NCI-H1417 (cell line): Measurements from ENCODE around the gene FGF14.

Experiments used
- DNase-seq, 3 experiments: peaks; one replicate each; lab custom pipeline; 2025; lab: John Stamatoyannopoulos, UW

The FGF14 gene

DNA sequence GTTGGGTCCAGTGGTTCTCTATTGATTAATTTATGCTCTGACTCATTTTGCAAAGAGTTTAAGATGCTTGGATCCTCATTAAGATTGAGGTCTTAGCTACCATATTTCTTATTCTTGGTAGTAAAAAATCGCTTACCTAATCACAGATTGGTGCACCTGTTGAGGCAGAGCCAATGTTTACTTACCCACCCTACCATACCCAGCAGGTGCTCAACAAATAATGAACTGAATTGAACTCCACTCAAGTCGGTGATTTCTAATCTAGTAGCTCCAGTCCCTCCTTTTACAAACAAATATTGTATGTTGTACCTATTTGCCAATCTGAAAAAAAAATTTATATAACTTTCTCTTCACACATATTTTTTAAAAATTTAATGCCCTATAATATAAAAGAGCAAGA lies 361.0 kb downstream of the FGF14 start:
- peak; percentile 55 to 86 (median 64) for DNase-seq

DNA sequence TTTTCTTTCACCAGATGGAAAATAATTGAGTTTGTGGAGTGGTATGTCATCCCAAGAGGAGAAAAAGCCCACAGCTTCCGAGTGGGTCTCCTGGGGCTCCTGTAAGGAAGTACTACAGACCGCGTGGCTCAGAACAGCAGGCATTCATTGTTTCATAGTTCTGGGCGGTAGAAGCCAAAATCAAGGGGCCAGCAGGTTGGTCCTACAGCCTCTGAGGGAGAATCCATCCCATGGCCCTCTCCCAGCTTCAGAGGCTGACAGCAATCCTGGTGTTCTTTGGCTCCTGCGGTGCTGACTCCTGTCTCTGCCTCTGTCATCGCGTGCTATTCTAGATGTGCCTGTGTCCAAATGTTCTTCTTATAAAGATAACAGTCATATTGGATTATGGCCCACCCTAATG lies 362.6 kb downstream of the FGF14 start:
- DNase-seq: peak in 1 of 3 experiments; percentile 62

DNA sequence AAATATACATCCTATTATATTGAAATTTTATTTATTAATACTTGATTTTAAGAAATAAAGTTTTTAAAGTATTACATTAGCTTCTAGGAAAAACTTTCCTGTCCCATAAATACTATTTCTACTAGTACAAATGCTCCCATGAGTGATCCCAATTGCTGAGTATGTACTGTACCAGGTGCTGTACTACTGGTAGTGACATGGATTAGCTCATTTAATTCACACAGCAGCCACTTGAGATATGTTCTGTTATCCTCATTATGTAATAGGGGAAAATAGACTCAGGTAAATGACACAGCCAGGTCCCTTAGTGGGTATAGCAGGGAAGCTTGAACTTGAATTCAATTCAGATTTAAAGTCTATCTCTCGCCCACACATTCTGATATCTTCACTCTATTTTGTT lies 363.1 kb downstream of the FGF14 start:
- no peak for DNase-seq

DNA sequence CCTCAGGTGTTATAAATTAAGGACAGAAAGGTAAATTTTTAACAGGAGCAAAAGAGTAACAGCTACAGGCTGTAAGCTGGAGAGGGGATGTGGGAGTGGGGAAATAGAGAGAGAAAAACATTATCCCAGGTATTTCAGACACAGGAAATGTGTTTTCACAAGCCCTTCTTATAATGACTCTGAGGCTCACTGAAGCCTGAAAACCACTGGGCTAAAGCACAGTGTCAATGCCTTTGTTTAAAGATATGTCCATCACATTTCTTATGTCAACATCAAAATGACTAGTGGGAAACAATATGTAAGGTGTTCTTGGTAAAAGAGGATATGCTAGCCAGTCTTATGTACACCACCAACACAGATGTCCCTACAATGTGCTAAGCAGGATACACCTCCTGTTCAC lies 365.9 kb downstream of the FGF14 start:
- DNase-seq: peak; percentile 56 to 94 (median 86)

DNA sequence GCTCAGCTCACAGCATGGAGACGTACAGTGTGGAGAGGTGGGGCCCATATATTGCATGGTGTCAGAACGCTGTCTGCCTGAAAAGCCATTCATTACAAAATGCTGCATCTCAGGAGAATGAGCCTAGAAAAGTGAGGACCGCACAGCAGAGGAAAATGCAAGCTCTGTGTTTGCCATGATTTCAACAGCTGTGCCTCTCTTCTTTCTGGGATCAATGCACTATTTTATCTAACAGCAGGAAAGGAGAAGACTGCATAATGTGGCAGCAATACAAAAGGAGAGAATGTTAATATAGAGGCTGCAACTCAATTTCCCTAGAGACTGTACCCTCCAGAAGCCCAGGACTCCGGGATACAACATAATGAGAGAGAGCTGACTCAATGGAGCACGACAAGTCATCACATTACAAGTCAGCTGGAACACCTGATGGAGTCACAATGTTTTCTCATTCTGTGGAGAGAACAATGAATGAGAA lies 368.0 kb downstream of the FGF14 start:
- peak; percentile 54 to 99 (median 81) for DNase-seq

DNA sequence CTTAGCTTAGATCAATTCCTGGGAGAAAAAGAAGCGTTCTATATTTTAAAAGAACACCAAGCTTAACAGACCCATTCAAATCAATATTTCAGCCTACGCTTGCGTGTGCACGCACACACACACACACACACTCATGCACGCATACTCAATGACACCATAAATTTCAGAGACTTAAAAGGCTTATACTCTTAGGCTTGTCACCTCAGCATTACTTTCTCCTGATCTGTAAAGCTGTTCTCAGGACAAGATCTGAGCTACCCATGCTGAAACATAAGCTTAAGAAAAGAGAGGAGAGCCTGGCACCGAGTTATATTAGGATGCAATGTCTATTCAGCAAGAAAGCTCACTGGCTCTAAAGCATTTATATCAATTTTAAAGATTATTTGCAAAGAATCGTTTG lies 368.5 kb downstream of the FGF14 start:
- peak; percentile 22 to 96 (median 62) for DNase-seq

DNA sequence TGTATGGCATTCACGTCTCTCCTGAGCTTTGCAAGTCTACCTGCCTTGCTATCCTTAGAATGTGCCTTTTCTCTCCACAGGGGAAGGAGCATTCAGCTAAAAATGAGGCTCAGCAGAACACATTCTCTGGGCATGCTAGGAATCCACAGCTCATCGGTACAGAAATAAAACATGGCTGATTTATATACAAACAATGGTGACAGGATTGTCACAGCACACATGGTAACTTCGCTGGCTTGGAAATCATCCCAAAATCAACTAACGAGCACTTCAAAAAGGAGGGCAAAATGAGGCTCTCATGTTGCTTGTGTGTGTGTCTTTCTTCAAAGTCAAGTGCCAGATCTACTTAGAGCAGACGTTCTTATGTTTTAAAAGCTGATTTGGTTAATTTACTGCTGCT lies 373.0 kb downstream of the FGF14 start:
- DNase-seq: peak; percentile 20 to 96 (median 69)

DNA sequence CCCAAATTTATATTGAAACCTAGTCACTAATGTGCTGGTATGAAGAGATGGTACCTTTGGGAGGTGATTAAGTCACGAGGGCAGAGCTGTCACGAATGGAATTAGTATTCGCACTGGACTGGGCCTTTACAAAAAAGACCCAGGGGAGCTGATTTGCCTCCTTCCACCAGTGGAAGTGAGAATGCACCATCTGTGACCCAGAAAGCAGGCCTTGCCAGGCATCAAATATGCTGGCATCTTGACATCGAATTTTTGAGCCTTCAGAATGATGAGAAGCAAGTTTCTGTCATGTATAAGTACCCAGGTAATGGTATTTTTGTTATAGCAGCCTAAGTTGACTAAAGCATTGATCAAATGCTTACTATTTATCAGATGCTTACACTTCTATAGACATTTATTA lies 373.6 kb downstream of the FGF14 start:
- DNase-seq: no peak

DNA sequence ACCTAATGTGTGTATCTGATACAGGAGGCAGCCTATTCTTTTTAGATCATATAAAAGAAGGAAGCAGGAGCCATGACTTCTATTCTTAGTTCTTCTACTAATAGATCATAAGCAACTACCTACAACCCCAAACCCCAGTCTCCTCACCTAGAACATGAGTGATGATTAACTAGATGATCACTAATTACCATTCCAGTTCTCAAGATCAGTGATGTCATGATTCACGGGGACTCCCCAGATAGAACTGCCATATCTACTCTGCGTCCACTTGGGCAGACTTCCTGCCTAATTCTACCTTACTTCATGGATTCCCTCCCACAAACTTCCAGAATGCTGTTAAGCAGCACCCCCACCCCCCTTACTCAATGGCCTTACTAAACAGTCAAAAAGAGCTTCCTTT lies 380.1 kb downstream of the FGF14 start:
- DNase-seq: no peak

DNA sequence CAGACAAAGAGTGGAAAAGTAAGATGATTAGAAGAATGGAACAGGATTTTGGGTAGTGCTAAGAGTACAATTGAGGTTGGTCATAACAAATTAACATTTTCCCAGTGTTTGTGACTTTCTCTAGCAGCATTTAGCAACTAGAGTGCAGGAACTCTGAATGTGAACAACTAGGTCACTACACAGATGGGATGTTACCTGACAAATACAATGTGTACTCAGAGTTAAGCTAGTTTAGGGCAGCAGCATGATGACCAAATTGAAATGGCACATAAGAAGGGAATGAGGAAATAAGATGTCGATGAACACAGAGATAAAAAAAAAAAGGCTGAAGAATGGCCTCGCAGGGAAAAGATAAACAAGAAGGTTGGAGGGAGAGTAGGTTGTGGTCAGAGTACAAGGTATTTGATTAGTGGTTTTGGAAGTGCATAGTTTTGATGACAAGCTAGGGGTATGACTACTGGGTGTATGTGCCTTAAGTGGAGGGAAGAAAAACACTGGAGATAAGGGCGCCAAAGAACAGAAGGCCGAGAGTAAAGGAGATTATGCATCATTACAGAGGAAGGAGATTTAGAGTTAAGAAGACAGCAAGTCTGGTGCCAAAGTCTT lies 381.1 kb downstream of the FGF14 start:
- no peak for DNase-seq

GRCh38 chr13:102018716-102019115 lies 383.1 kb downstream of the FGF14 start:
- no peak for DNase-seq

DNA sequence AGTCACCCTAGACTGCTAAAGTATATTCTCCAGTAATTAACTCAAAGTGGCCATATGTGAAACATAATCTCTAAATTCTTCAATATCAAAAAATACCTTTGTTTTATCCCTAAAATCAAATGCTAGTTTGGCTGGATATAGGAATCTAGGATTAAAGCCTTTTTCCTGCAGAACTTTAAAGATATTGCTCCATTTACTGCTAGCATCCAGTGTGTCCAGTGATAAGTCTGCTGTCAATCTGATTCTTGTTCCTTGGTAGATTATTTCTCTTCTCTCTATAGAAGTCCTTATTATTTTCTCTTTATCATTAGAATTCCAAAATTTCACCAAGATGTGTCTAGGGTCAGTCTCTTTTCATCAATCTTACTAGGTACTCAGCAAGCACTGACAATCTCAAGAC lies 384.6 kb downstream of the FGF14 start:
- peak in 2 of 3 experiments; percentile 20 for DNase-seq

- DNase-seq: no peak
These were observed 389.3 kb downstream of the FGF14 start for GRCh38 chr13:102012299-102013293.

- peak in 1 of 3 experiments; percentile 59 for DNase-seq
These were observed 390.4 kb downstream of the FGF14 start for GRCh38 chr13:102011455-102011854.

GRCh38 chr13:102003848-102004570 lies 397.8 kb downstream of the FGF14 start:
- DNase-seq: no peak

- DNase-seq: peak in 1 of 3 experiments; percentile 18
These were observed 399.6 kb downstream of the FGF14 start for GRCh38 chr13:102002287-102002686.

- no peak for DNase-seq
These were observed 401.1 kb downstream of the FGF14 start for GRCh38 chr13:102000764-102001163.

GRCh38 chr13:101998129-101998528 lies 403.7 kb downstream of the FGF14 start:
- DNase-seq: no peak

DNA sequence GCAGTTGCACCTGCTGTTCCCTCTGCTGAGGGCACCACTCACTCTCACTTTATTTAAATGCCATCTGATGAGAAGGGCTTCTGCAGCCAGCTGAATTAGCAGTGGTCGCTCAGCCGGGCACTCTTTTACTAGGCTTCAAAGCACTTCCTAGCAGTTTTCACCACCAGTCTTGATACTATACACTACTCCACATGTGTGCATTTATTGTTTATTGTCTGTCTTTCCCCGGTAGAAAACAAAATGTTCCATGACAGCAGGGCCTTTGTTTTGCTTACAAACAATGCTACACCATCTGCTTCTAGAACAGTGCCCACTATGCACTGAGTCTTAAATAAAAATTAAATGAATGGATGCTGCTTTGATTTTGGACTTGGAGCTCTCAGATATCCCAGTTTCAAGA lies 404.9 kb downstream of the FGF14 start:
- DNase-seq: peak in 1 of 3 experiments; percentile 28

DNA sequence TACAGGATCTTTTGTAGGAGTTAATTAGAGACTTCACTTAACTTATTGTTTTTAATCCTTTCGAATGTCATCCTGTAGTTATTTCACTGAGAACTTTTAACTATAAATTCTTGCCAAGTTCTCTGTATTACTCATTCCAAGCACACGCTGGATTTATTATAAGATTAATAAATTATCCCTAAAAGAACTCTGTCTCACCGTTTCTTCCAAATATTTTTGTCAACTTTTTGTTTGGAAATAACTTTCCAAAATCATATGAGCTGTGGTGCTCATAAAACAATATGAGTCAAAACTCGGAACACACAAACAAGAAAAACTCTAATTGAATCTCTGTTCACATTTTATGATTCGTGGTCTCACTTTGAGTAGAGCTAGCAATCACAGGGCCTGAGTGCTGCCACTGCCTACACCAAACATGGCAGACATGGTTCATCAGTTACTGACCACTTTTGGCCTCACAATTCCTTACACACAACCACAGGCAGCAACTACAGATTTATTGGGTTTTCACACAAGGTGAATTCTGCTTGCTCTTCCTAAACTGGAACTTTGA lies 412.0 kb downstream of the FGF14 start:
- no peak for DNase-seq

DNA sequence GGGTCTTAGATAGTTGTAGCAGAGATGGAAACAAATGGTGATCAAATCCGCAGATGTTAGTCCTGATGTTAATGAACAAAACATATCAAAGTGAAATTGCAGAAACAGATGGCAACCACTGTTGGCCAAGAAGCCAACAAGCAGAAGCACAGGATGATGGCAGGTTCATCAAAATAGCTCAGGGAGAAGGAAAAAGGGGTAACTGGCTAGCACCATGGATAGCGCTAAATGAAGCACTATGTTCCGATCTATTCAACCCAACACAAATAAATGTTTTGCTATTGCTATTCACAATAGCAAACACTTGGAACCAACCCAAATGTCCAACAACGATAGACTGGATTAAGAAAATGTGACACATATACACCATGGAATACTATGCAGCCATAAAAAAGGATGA lies 413.7 kb downstream of the FGF14 start:
- DNase-seq: no peak

DNA sequence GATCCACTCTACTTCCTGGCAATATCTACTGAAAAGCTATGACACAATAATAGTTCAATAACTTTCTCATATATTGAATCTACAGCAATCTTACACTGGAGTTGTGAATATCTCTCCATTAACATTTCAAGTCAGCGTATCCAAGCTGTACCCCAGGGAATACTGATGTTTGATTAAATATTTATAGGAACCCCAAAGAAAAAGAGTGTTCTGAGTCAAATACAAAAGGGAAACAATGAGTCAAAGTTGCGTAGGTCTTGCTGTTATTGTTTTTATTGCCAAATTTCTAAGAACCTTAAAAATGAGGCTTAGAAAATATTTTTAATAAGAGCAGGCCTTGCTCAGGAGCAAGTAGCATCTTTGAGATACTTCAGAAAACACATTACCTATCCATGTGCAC lies 415.5 kb downstream of the FGF14 start:
- no peak for DNase-seq
